ENCODE results near the gene DDIT3.

DNA sequence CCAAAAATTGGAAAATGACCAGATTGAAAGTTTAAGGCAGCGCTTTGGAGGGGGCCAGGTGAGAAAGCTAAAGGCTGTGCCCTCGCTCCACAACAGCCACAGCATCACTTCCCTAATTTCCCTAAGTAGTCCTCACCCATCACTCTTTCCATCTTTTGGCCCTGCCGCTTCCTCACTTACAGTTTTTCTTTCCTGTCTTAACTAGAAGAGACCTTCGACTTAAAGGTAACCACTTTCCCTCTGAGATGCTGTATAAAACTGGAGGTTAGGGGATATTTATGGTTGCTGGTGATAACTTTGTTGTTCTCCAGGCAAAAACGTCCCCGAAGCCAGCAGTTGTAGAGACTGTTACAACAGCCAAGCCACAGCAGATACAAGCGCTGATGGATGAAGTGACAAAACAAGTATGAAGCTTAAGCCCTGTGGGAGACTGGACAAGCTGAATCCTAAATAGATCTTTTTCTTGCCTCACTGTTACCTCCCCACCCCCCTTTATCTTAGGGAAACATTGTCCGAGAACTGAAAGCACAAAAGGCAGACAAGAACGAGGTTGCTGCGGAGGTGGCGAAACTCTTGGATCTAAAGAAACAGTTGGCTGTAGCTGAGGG is 4.3 kb downstream of the DDIT3 start:
- TF ChIP-seq, protein P1, sequence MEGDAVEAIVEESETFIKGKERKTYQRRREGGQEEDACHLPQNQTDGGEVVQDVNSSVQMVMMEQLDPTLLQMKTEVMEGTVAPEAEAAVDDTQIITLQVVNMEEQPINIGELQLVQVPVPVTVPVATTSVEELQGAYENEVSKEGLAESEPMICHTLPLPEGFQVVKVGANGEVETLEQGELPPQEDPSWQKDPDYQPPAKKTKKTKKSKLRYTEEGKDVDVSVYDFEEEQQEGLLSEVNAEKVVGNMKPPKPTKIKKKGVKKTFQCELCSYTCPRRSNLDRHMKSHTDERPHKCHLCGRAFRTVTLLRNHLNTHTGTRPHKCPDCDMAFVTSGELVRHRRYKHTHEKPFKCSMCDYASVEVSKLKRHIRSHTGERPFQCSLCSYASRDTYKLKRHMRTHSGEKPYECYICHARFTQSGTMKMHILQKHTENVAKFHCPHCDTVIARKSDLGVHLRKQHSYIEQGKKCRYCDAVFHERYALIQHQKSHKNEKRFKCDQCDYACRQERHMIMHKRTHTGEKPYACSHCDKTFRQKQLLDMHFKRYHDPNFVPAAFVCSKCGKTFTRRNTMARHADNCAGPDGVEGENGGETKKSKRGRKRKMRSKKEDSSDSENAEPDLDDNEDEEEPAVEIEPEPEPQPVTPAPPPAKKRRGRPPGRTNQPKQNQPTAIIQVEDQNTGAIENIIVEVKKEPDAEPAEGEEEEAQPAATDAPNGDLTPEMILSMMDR (IDR thresholded peaks at IDR 0.05), result no peak
- no peak for TF ChIP-seq EZH2 (IDR thresholded peaks at IDR 0.05; ENCODE audit: borderline replicate concordance, insufficient read depth, low read depth, low read length, poor library complexity, severe bottlenecking)

Data from B cell (primary cell).